Nephron (organoid): Measurements from ENCODE around the gene NDUFA3.
A peak's percentile ranks its signal among the peaks of the same experiment; 100 is the strongest.

ENCODE experiments used
- H3K27ac Mint-ChIP-seq, 3 experiments: 2 replicates each; pipeline ENCODE4 v1.8.0; 2020; ENCODE audit warnings: mixed read lengths in 3 of 3, mild to moderate bottlenecking in 2 of 3, moderate library complexity in 1 of 3
- H3K27me3 Mint-ChIP-seq: 2 replicates; pipeline ENCODE4 v1.8.0; 2021; ENCODE audit warnings: low read depth, mild to moderate bottlenecking, moderate library complexity, mixed read lengths
- H3K36me3 Mint-ChIP-seq: 2 replicates; pipeline ENCODE4 v1.8.0; 2020; ENCODE audit warnings: low read depth, mixed read lengths
- H3K4me1 Mint-ChIP-seq: 2 replicates; pipeline ENCODE4 v1.8.0; 2020; ENCODE audit warnings: mixed read lengths
- H3K4me3 Mint-ChIP-seq, 3 experiments: 2 replicates each; pipeline ENCODE4 v1.8.0; 2020; ENCODE audit warnings: mild to moderate bottlenecking in 3 of 3, mixed read lengths in 3 of 3, moderate library complexity in 2 of 3
- H3K9me3 Mint-ChIP-seq: 2 replicates; pipeline ENCODE4 v1.8.0; 2020; ENCODE audit warnings: mixed read lengths
- CTCF ChIP-seq, 3 experiments: fragments of 200-600 bp; sonication (generic); IDR thresholded peaks; one replicate each; pipeline ENCODE4 v1.5.0; 2021; ENCODE audit warnings: antibody characterized with exemption in 3 of 3; ENCODE audit not compliant: unreplicated experiment in 3 of 3

Gene NDUFA3

GRCh38 chr19:54133312-54133956 lies 30.8 kb downstream of the NDUFA3 start:
- no peak overlapping the region for H3K27ac Mint-ChIP-seq

GRCh38 chr19:54133957-54134590 lies 31.4 kb downstream of the NDUFA3 start:
- no peak for TF ChIP-seq CTCF (IDR thresholded peaks at IDR 0.05; ENCODE audit: unreplicated experiment in 3 of 3)
- Mint-ChIP-seq H3K27me3 (no peaks in the 10 kb centered on the region), H3K4me1 (peaks cover 15% of the 10 kb centered on the region), H3K36me3 (peaks cover 4% of the 10 kb centered on the region), H3K4me3 (no peak overlapping the region), H3K9me3 (no peaks in the 10 kb centered on the region), H3K27ac (no peak overlapping the region)

More at GRCh38 chr19:54133312-54133956, 30.8 kb downstream of the NDUFA3 start:
- Mint-ChIP-seq H3K27me3 (no peaks in the 10 kb centered on the region), H3K4me1 (peaks cover 11% of the 10 kb centered on the region), H3K36me3 (peaks cover 4% of the 10 kb centered on the region), H3K9me3 (no peaks in the 10 kb centered on the region), H3K4me3 (no peak overlapping the region)
- no peak for TF ChIP-seq CTCF (IDR thresholded peaks at IDR 0.05; ENCODE audit: unreplicated experiment in 3 of 3)

GRCh38 chr19:54136086-54136863 lies 33.6 kb downstream of the NDUFA3 start:
- H3K27me3 Mint-ChIP-seq: no peaks in the 10 kb centered on the region
- H3K9me3 Mint-ChIP-seq: no peaks in the 10 kb centered on the region
- H3K36me3 Mint-ChIP-seq: peaks cover 11% of the 10 kb centered on the region
- H3K4me3 Mint-ChIP-seq: peak overlapping the region; percentile 85 to 88 (median 87)
- peaks cover 33% of the 10 kb centered on the region for H3K4me1 Mint-ChIP-seq
- no peak for TF ChIP-seq CTCF (IDR thresholded peaks at IDR 0.05; ENCODE audit: unreplicated experiment in 3 of 3)
- H3K27ac Mint-ChIP-seq: peak overlapping the region; percentile 37 to 79 (median 75)

- no peaks in the 10 kb centered on the region for H3K9me3 Mint-ChIP-seq
- H3K4me1 Mint-ChIP-seq: peaks cover 37% of the 10 kb centered on the region
- H3K27ac Mint-ChIP-seq: peak overlapping the region; percentile 37 to 86 (median 75)
- no peaks in the 10 kb centered on the region for H3K27me3 Mint-ChIP-seq
- H3K4me3 Mint-ChIP-seq: peak overlapping the region; percentile 85 to 88 (median 87)
- peaks cover 14% of the 10 kb centered on the region for H3K36me3 Mint-ChIP-seq
- TF ChIP-seq CTCF (IDR thresholded peaks at IDR 0.05; ENCODE audit: unreplicated experiment in 3 of 3): no peak
These were observed 34.4 kb downstream of the NDUFA3 start for GRCh38 chr19:54136864-54137698.

GRCh38 chr19:54137699-54138488 lies 35.2 kb downstream of the NDUFA3 start, which contains the start of gene CNOT3:
Gene CNOT3, plus strand, starts transcription at chr19:54137762. Its CDS starts 5,217 bp downstream, at chr19:54142979.
- H3K4me3 Mint-ChIP-seq: peak within 1 kb of the TSS; percentile 85 to 93 (median 91)
- H3K4me1 Mint-ChIP-seq: peaks cover 39% of the 10 kb centered on the region
- H3K27ac Mint-ChIP-seq: peak within 1 kb of the TSS; percentile 86 to 93 (median 89)
- peak in 1 of 3 experiments; percentile 22 for TF ChIP-seq CTCF (IDR thresholded peaks at IDR 0.05; ENCODE audit: unreplicated experiment in 3 of 3)
- peaks cover 22% of the 10 kb centered on the region for H3K36me3 Mint-ChIP-seq
- no peaks in the 10 kb centered on the region for H3K9me3 Mint-ChIP-seq
- no peaks in the 10 kb centered on the region for H3K27me3 Mint-ChIP-seq
